DND-41 (cell line): ENCODE measurements around the gene COL15A1.

Experiments
- CTCF ChIP-seq: IDR thresholded peaks from 2 replicates; pipeline ENCODE4 v1.5.1; 2012; ENCODE audit warnings: borderline replicate concordance, low read length, moderate library complexity, mild to moderate bottlenecking; ENCODE audit not compliant: poor library complexity, severe bottlenecking; ENCODE audit errors: extremely low read depth
- EZH2 ChIP-seq: IDR thresholded peaks from 3 replicates; pipeline ENCODE4 v1.6.1; 2012; ENCODE audit warnings: borderline replicate concordance, low read depth, mild to moderate bottlenecking, moderate library complexity, low read length, inconsistent platforms; ENCODE audit not compliant: severe bottlenecking

- TF ChIP-seq CTCF (no peak), EZH2 (no peak)
Observed at GRCh38 chr9:99116003-99116411, 172.3 kb downstream of the COL15A1 start.
